KMS-11 (cell line): Measurements from ENCODE around the gene EML6.

Experiments used
- H2AFZ ChIP-seq: fragments of 200-600 bp; sonication (generic); 2 replicates; pipeline ENCODE4 v1.6.1; 2016; ENCODE audit warnings: antibody characterized with exemption, mixed run types, low read depth
- H3K27ac ChIP-seq: fragments of 200-600 bp; sonication (generic); 2 replicates; pipeline ENCODE4 v1.6.1; 2016; ENCODE audit warnings: mild to moderate bottlenecking, mixed run types
- H3K27me3 ChIP-seq: fragments of 200-600 bp; sonication (generic); 2 replicates; pipeline ENCODE4 v1.6.1; 2017; ENCODE audit warnings: mild to moderate bottlenecking, low read depth, mixed run types, moderate library complexity; ENCODE audit not compliant: insufficient read depth
- H3K36me3 ChIP-seq: fragments of 200-600 bp; sonication (generic); 2 replicates; pipeline ENCODE4 v1.6.1; 2017; ENCODE audit warnings: mild to moderate bottlenecking, mixed run types; ENCODE audit not compliant: insufficient read depth
- H3K4me1 ChIP-seq: fragments of 200-600 bp; sonication (generic); 2 replicates; pipeline ENCODE4 v1.6.1; 2016; ENCODE audit warnings: mild to moderate bottlenecking, low read depth, mixed run types; ENCODE audit not compliant: poor library complexity, severe bottlenecking
- H3K4me2 ChIP-seq: fragments of 200-600 bp; sonication (generic); 2 replicates; pipeline ENCODE4 v1.7.0; 2016; ENCODE audit warnings: mild to moderate bottlenecking, mixed run types
- H3K4me3 ChIP-seq: fragments of 200-600 bp; sonication (generic); IDR thresholded peaks from 2 replicates; pipeline ENCODE4 v1.6.1; 2017; ENCODE audit warnings: low read depth, low read length, mixed read lengths; ENCODE audit not compliant: insufficient read depth
- H3K79me2 ChIP-seq: fragments of 200-600 bp; sonication (generic); 2 replicates; pipeline ENCODE4 v1.6.1; 2016; ENCODE audit warnings: low read depth, mixed run types; ENCODE audit not compliant: insufficient read depth
- H3K9ac ChIP-seq: fragments of 200-600 bp; sonication (generic); 2 replicates; pipeline ENCODE4 v1.6.1; 2016; ENCODE audit warnings: mild to moderate bottlenecking, mixed run types
- H4K20me1 ChIP-seq: fragments of 200-600 bp; sonication (generic); 2 replicates; pipeline ENCODE4 v1.6.1; 2016; ENCODE audit warnings: mild to moderate bottlenecking, mixed run types; ENCODE audit not compliant: insufficient read depth
- TF ChIP-seq, protein P1 (sequence below): fragments of 200-600 bp; sonication (generic); conservative IDR thresholded peaks from 2 replicates; pipeline ENCODE4 v1.6.1; 2017; ENCODE audit warnings: low read depth, mild to moderate bottlenecking, antibody characterized with exemption, low read length, moderate library complexity, mixed read lengths

The EML6 gene

DNA sequence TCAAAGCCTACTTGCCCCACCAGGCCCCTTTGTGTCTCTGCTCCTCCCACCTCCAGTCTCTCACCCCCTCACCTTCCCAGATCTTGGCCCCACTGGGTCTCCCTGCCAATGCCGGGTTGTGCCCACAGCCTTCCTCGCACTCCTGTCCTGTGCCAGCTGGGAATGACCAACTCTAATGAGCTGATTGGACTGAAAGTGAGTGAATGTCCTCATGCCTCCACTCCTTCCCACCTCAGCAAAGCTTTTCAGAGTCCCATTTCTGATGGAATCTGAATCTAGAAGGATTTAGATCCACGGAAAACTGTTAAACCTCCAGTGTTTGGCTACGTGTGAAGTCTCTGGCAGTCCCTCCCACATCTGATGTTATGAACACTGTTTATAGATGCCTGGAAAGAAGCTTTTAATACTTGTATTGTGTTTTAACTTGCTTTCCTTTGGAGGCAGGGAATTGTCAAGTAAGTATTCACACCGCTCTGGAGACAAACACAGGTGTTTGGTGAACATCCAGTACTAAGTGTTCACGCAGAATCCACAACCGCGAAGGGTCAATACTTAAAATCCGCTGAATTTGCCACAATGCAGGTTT lies 222.9 kb downstream of the EML6 start:
- Histone ChIP-seq H3K4me3 (no peak overlapping the region), H4K20me1 (no peaks in the 10 kb centered on the region), H3K4me1 (peaks cover 17% of the 10 kb centered on the region), H3K4me2 (peak overlapping the region; percentile 40; the same call in 1 of the 2 replicates), H3K27me3 (no peaks in the 10 kb centered on the region), H3K27ac (no peak overlapping the region; the same call in 1 of the 2 replicates), H2AFZ (peak overlapping the region; percentile 58; the same call in 1 of the 2 replicates), H3K9ac (no peak overlapping the region), H3K36me3 (no peaks in the 10 kb centered on the region), H3K79me2 (no peaks in the 10 kb centered on the region)
- TF ChIP-seq, protein P1, sequence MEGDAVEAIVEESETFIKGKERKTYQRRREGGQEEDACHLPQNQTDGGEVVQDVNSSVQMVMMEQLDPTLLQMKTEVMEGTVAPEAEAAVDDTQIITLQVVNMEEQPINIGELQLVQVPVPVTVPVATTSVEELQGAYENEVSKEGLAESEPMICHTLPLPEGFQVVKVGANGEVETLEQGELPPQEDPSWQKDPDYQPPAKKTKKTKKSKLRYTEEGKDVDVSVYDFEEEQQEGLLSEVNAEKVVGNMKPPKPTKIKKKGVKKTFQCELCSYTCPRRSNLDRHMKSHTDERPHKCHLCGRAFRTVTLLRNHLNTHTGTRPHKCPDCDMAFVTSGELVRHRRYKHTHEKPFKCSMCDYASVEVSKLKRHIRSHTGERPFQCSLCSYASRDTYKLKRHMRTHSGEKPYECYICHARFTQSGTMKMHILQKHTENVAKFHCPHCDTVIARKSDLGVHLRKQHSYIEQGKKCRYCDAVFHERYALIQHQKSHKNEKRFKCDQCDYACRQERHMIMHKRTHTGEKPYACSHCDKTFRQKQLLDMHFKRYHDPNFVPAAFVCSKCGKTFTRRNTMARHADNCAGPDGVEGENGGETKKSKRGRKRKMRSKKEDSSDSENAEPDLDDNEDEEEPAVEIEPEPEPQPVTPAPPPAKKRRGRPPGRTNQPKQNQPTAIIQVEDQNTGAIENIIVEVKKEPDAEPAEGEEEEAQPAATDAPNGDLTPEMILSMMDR, result no peak

DNA sequence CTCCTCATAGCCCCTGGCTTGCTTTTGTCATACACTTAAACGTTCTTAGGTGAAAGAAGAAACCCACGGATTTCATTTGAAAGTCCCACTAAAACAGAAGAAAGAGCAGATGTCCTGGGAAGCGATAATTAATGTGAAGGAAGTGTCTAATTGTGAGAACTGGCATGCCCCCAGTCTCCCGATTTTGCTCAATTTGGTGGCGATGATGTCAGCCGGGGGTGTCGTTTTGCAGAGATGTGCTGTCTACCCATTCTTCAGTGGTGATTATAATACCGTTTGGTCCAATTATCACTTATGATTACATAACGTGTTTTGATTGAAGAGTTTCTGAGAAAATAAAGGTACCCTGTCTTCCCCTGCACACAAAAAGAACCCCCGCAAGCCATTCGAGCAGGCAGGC lies 223.7 kb downstream of the EML6 start:
- no peaks in the 10 kb centered on the region for H4K20me1 ChIP-seq
- H3K27ac ChIP-seq, result no peak overlapping the region
- TF ChIP-seq, protein P1, result no peak
- no peaks in the 10 kb centered on the region for H3K27me3 ChIP-seq
- H3K36me3 ChIP-seq, result no peaks in the 10 kb centered on the region
- H3K4me1 ChIP-seq, result peaks cover 17% of the 10 kb centered on the region
- no peak overlapping the region for H3K4me2 ChIP-seq
- H3K79me2 ChIP-seq, result no peaks in the 10 kb centered on the region
- no peak overlapping the region for H2AFZ ChIP-seq
- no peak overlapping the region for H3K9ac ChIP-seq
- H3K4me3 ChIP-seq, result no peak overlapping the region

DNA sequence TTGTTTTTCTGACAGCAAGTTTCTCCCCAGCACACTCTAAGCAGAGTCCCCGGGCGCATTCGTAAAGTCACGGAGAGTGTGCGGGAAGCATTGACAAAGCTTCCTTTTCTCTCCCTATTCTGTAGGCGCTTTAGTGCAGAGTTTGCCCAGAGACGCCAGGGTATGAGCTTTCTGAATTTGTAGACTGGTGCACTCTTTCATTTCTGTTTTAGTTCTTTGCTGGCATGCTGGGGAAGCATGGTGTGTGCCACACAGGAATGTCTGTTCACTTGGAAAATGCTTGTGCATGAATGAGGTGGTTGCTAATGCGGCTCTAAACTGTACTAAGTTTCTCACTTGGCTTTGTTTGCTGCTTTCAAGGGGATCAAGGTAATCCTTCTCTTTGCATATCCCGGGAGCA lies 224.2 kb downstream of the EML6 start:
- H3K4me3 ChIP-seq, result no peak overlapping the region
- H3K27me3 ChIP-seq, result no peaks in the 10 kb centered on the region
- no peak overlapping the region for H3K9ac ChIP-seq
- H3K27ac ChIP-seq, result no peak overlapping the region
- H3K4me1 ChIP-seq, result peaks cover 17% of the 10 kb centered on the region
- TF ChIP-seq, protein P1, result no peak
- no peak overlapping the region for H3K4me2 ChIP-seq
- H4K20me1 ChIP-seq, result no peaks in the 10 kb centered on the region
- H3K36me3 ChIP-seq, result no peaks in the 10 kb centered on the region
- H3K79me2 ChIP-seq, result no peaks in the 10 kb centered on the region
- H2AFZ ChIP-seq, result no peak overlapping the region

DNA sequence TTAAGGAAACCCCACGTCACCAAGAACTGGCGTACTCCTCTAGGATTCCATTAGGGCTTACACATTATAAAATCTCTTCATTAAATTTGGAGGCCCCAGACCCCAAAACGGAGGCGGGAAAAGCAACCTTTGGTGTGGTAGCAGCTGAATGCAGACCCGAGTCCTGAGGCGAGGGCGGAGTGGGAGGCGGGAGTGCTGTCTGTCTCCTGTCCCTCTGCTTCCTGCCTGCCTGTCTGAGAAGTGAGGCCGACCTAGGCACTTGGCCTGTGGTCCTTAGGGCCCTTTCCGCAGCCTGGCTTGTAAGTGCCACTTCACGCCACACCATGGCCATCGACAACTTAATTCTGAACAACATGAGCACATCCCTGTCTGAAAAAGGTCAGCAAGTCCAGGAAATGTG lies 224.7 kb downstream of the EML6 start:
- H3K4me3 ChIP-seq, result no peak overlapping the region
- H3K79me2 ChIP-seq, result no peaks in the 10 kb centered on the region
- no peak overlapping the region for H3K4me2 ChIP-seq
- no peak overlapping the region for H2AFZ ChIP-seq
- H3K27me3 ChIP-seq, result no peaks in the 10 kb centered on the region
- H4K20me1 ChIP-seq, result no peaks in the 10 kb centered on the region
- peaks cover 17% of the 10 kb centered on the region for H3K4me1 ChIP-seq
- TF ChIP-seq, protein P1, result no peak
- no peaks in the 10 kb centered on the region for H3K36me3 ChIP-seq
- no peak overlapping the region for H3K27ac ChIP-seq
- no peak overlapping the region for H3K9ac ChIP-seq
